ENCODE results near the gene DAND5. TPM values are rescaled to one million over a fixed set of nuclear protein-coding genes. Genes with fewer than 3 reads are reported as not detected.
"Not testable (repeated sequence)": the region's sequence is repeated elsewhere in the genome, so short reads cannot be mapped to it uniquely, and the experiment has no call there.

Gene DAND5
- total RNA-seq, 2 donors from 2014 or later, result 1.8 TPM; not detected in 1

- WGBS, result 80% methylated on average over 16 of the region's 16 CpGs
- Histone ChIP-seq H3K4me3 (no peak overlapping the region), H3K27me3 (replicated peaks; ENCODE audit: insufficient read depth) (no peaks in the 10 kb centered on the region), H3K36me3 (peaks cover 11 to 32% of the 10 kb centered on the region in 2 donors), H3K4me1 (replicated peaks) (peaks cover 9% of the 10 kb centered on the region), H3K9me3 (no peaks in the 10 kb centered on the region), H3K27ac (no peak overlapping the region)
- TF ChIP-seq POLR2A (IDR thresholded peaks at IDR 0.05) (no peak), POLR2AphosphoS5 (IDR thresholded peaks at IDR 0.05) (no peak), CTCF (IDR thresholded peaks at IDR 0.05) (no peak)
- no peak for DNase-seq (ENCODE audit: low spot score)
- intact Hi-C loops (cut with DNase I), result no loop called here
Observed at GRCh38 chr19:12949363-12950283, 19.8 kb upstream of the DAND5 start.

- H3K27me3 ChIP-seq (replicated peaks; ENCODE audit: insufficient read depth); H3K27ac ChIP-seq; DNase-seq (ENCODE audit: low spot score); H3K4me3 ChIP-seq; H3K4me1 ChIP-seq (replicated peaks); intact Hi-C loops (cut with DNase I); H3K9me3 ChIP-seq: not testable (repeated sequence)
- 92% methylated on average over 6 of the region's 6 CpGs for WGBS
- peaks cover 11 to 33% of the 10 kb centered on the region in 2 donors for H3K36me3 ChIP-seq
Observed at GRCh38 chr19:12952050-12952449, 17.3 kb upstream of the DAND5 start.

GRCh38 chr19:12952488-12953137, 16.8 kb upstream of the DAND5 start:
- Histone ChIP-seq H3K27me3 (replicated peaks; ENCODE audit: insufficient read depth) (no peaks in the 10 kb centered on the region), H3K27ac (no peak overlapping the region), H3K4me1 (replicated peaks) (peaks cover 6% of the 10 kb centered on the region), H3K36me3 (peaks cover 11 to 33% of the 10 kb centered on the region in 2 donors), H3K9me3 (no peaks in the 10 kb centered on the region), H3K4me3 (no peak overlapping the region)
- DNase-seq (ENCODE audit: low spot score), result no peak
- TF ChIP-seq CTCF (IDR thresholded peaks at IDR 0.05), result no peak
- intact Hi-C loops (cut with DNase I), result no loop called here
- WGBS, result 55% methylated on average over 12 of the region's 12 CpGs

GRCh38 chr19:12953138-12953798, 16.1 kb upstream of the DAND5 start:
- 42% methylated on average over 11 of the region's 11 CpGs for WGBS
- Histone ChIP-seq H3K27me3 (replicated peaks; ENCODE audit: insufficient read depth) (no peaks in the 10 kb centered on the region), H3K4me3 (no peak overlapping the region), H3K9me3 (no peaks in the 10 kb centered on the region), H3K27ac (no peak overlapping the region), H3K36me3 (peaks cover 11 to 30% of the 10 kb centered on the region in 2 donors), H3K4me1 (replicated peaks) (peaks cover 6% of the 10 kb centered on the region)
- DNase-seq (ENCODE audit: low spot score), result no peak
- TF ChIP-seq POLR2AphosphoS5 (IDR thresholded peaks at IDR 0.05), result no peak
- TF ChIP-seq POLR2A (IDR thresholded peaks at IDR 0.05), result no peak
- TF ChIP-seq CTCF (IDR thresholded peaks at IDR 0.05), result no peak
- intact Hi-C loops (cut with DNase I), result no loop called here
